Chondrocyte (in vitro differentiated cells): ENCODE data around the gene LRRC55. TPM values are rescaled to one million over a fixed set of nuclear protein-coding genes. Genes with fewer than 3 reads are reported as not detected.

Source experiments
- DNase-seq: peaks from one replicate; pipeline ENCODE4 v3.0.0; 2021; ENCODE audit warnings: mixed read lengths, low spot score
- H3K27ac Mint-ChIP-seq: one replicate; pipeline ENCODE4 v1.8.0; 2021; ENCODE audit warnings: mild to moderate bottlenecking, moderate library complexity, mixed read lengths; ENCODE audit not compliant: unreplicated experiment
- H3K27me3 Mint-ChIP-seq: 2 replicates; pipeline ENCODE4 v1.8.0; 2021; ENCODE audit warnings: low read depth, mixed read lengths
- H3K36me3 Mint-ChIP-seq: 2 replicates; pipeline ENCODE4 v1.8.0; 2021; ENCODE audit warnings: low read depth, mixed read lengths
- H3K4me1 Mint-ChIP-seq: 2 replicates; pipeline ENCODE4 v1.8.0; 2021; ENCODE audit warnings: low read depth, mild to moderate bottlenecking, mixed read lengths
- H3K4me3 Mint-ChIP-seq: one replicate; pipeline ENCODE4 v1.8.0; 2021; ENCODE audit warnings: mild to moderate bottlenecking, moderate library complexity, mixed read lengths; ENCODE audit not compliant: unreplicated experiment
- H3K9me3 Mint-ChIP-seq: 2 replicates; pipeline ENCODE4 v1.8.0; 2021; ENCODE audit warnings: low read depth, mixed read lengths
- CTCF ChIP-seq: fragments of 200-600 bp; sonication (generic); IDR thresholded peaks from 2 replicates; pipeline ENCODE4 v1.5.0; 2021; ENCODE audit warnings: antibody characterized with exemption, mild to moderate bottlenecking, moderate library complexity
- total RNA-seq: library from RNA; stranded (reverse); gene quantifications from 3 replicates; pipeline ENCODE4 v1.2.1, GENCODE V29; 2021

The LRRC55 gene
- total RNA-seq, 1 donor from 2014 or later: not detected

- no peak for DNase-seq
- peaks cover 35% of the 10 kb centered on the region for H3K27me3 Mint-ChIP-seq
- H3K4me1 Mint-ChIP-seq: no peaks in the 10 kb centered on the region
- no peaks in the 10 kb centered on the region for H3K36me3 Mint-ChIP-seq
- no peak overlapping the region for H3K4me3 Mint-ChIP-seq
- no peaks in the 10 kb centered on the region for H3K9me3 Mint-ChIP-seq
- no peak for TF ChIP-seq CTCF
- no peak overlapping the region for H3K27ac Mint-ChIP-seq
Measured at GRCh38 chr11:57240007-57240406, 58.3 kb downstream of the LRRC55 start.

GRCh38 chr11:57240757-57241156 is 59.0 kb downstream of the LRRC55 start:
- TF ChIP-seq CTCF: no peak
- no peak overlapping the region for H3K4me3 Mint-ChIP-seq
- no peaks in the 10 kb centered on the region for H3K4me1 Mint-ChIP-seq
- no peaks in the 10 kb centered on the region for H3K9me3 Mint-ChIP-seq
- DNase-seq: no peak
- H3K36me3 Mint-ChIP-seq: no peaks in the 10 kb centered on the region
- H3K27ac Mint-ChIP-seq: no peak overlapping the region
- peaks cover 31% of the 10 kb centered on the region for H3K27me3 Mint-ChIP-seq

Other genes starting within 250 kb of the LRRC55 start
- gene OR5AK2, start 193.0 kb upstream of the LRRC55 start, total RNA-seq: not detected in 3 replicates
- gene APLNR, start 55.3 kb downstream of the LRRC55 start, total RNA-seq: not detected in 3 replicates
- 112 to 181 TPM (median 164 TPM) in 3 replicates for gene TNKS1BP1, start 143.0 kb downstream of the LRRC55 start, total RNA-seq
- gene SSRP1, start 153.9 kb downstream of the LRRC55 start, total RNA-seq: 56.8 to 76.3 TPM (median 58.8 TPM) in 3 replicates
- not detected in 3 replicates for gene P2RX3, start 156.4 kb downstream of the LRRC55 start, total RNA-seq
- gene PRG3, start 199.2 kb downstream of the LRRC55 start, total RNA-seq: not detected in 3 replicates
- gene PRG2, start 208.7 kb downstream of the LRRC55 start, total RNA-seq: not detected in 3 replicates
- 10.8 to 12.6 TPM (median 12.4 TPM) in 3 replicates for gene SLC43A3, start 245.2 kb downstream of the LRRC55 start, total RNA-seq